A673 (cell line): Measurements from ENCODE around the gene SLC25A47. TPM values are rescaled to one million over a fixed set of nuclear protein-coding genes. Genes with fewer than 3 reads are reported as not detected.

Experiments
- BruUV-seq: library from RNA; stranded (reverse); fragments of 400-500 nt; replicated peaks from 2 replicates; lab custom pipeline; 2021; lab: Mats Ljungman, UMichigan
- CTCF ChIA-PET: fragments of 300-600 bp; sonication (Branson Sonifier 250); formaldehyde crosslinking; loops from one replicate; lab custom pipeline; 2022; ENCODE audit warnings: antibody characterized with exemption; lab: Charles Lee
- POLR2A ChIA-PET: fragments of 300-600 bp; sonication (Branson Sonifier 250); formaldehyde crosslinking; loops from one replicate; lab custom pipeline; 2022; ENCODE audit warnings: antibody characterized with exemption; ENCODE audit not compliant: low non-redundant PET; lab: Charles Lee
- DNase-seq: peaks from one replicate; pipeline ENCODE4 v3.0.0-alpha.2; 2015; ENCODE audit warnings: low spot score
- H3K27ac ChIP-seq: fragments of 200-600 bp; sonication (generic); 2 replicates; pipeline ENCODE4 v1.5.1; 2016; ENCODE audit warnings: mixed run types, low read depth, mild to moderate bottlenecking, mixed read lengths, antibody characterized with exemption, low read length; ENCODE audit not compliant: poor library complexity, severe bottlenecking
- H3K27me3 ChIP-seq: fragments of 200-600 bp; sonication (generic); replicated peaks from 2 replicates; pipeline ENCODE4 v1.6.1; 2017; ENCODE audit warnings: mixed run types, low read depth, mild to moderate bottlenecking, mixed read lengths, antibody characterized with exemption, low read length; ENCODE audit not compliant: insufficient read depth, poor library complexity
- H3K36me3 ChIP-seq: fragments of 200-600 bp; sonication (generic); 2 replicates; pipeline ENCODE4 v1.6.1; 2016; ENCODE audit warnings: mixed run types, mild to moderate bottlenecking, mixed read lengths, antibody characterized with exemption, low read length; ENCODE audit not compliant: insufficient read depth, poor library complexity, severe bottlenecking
- H3K4me1 ChIP-seq: fragments of 200-600 bp; sonication (generic); 2 replicates; pipeline ENCODE4 v1.6.1; 2017; ENCODE audit warnings: mixed run types, mild to moderate bottlenecking, mixed read lengths, antibody characterized with exemption, low read length; ENCODE audit not compliant: insufficient read depth, poor library complexity, severe bottlenecking
- H3K4me3 ChIP-seq: fragments of 200-600 bp; sonication (generic); 2 replicates; pipeline ENCODE4 v1.5.1; 2016; ENCODE audit warnings: low read depth, mixed run types, mild to moderate bottlenecking, mixed read lengths, low read length; ENCODE audit not compliant: poor library complexity, severe bottlenecking
- H3K9me3 ChIP-seq: fragments of 200-600 bp; sonication (generic); 2 replicates; pipeline ENCODE4 v1.6.1; 2016; ENCODE audit warnings: mixed run types, low read depth, mild to moderate bottlenecking, mixed read lengths, antibody characterized with exemption, low read length; ENCODE audit not compliant: poor library complexity, severe bottlenecking
- CTCF ChIP-seq: fragments of 300-800, 200-600 bp; sonication (generic); conservative IDR thresholded peaks from 2 replicates; pipeline ENCODE4 v1.5.1; 2017; ENCODE audit warnings: low read depth, mild to moderate bottlenecking, antibody characterized with exemption, low read length, moderate library complexity, mixed read lengths
- EZH2 ChIP-seq: fragments of 200-600 bp; sonication (generic); IDR thresholded peaks from 2 replicates; pipeline ENCODE4 v1.6.1; 2017; ENCODE audit warnings: borderline replicate concordance, low read depth, mild to moderate bottlenecking, mixed read lengths, antibody characterized with exemption, low read length; ENCODE audit not compliant: poor library complexity, severe bottlenecking
- intact Hi-C: fragments of 100-400 bp; cut with micrococcal nuclease; formaldehyde crosslinking; loops from one replicate; pipeline ENCODE4 v1.10.0; 2022; ENCODE audit not compliant: unreplicated experiment
- total RNA-seq: library from RNA; stranded (reverse); gene quantifications from 2 replicates; pipeline ENCODE4 v1.2.3, GENCODE V29; 2021

Gene SLC25A47
- total RNA-seq, 1 experiment from 2014 or later: not detected

GRCh38 chr14:100297320-100298300, 25.5 kb upstream of the SLC25A47 start:
- ChIA-PET POLR2A (no interaction called here), CTCF (no interaction called here)
- H3K4me1 ChIP-seq: no peaks in the 10 kb centered on the region
- peaks cover 3% of the 10 kb centered on the region for H3K36me3 ChIP-seq
- no peak overlapping the region for H3K27ac ChIP-seq
- no peaks in the 10 kb centered on the region for H3K27me3 ChIP-seq
- BruUV-seq: no TSS peak
- no peak overlapping the region for H3K4me3 ChIP-seq
- TF ChIP-seq EZH2 (no peak), CTCF (no peak)
- DNase-seq: no peak
- no peaks in the 10 kb centered on the region for H3K9me3 ChIP-seq
- intact Hi-C loops: no loop called here

- Histone ChIP-seq H3K36me3 (no peaks in the 10 kb centered on the region), H3K27ac (no peak overlapping the region), H3K27me3 (no peaks in the 10 kb centered on the region), H3K4me3 (no peak overlapping the region), H3K9me3 (no peaks in the 10 kb centered on the region), H3K4me1 (no peaks in the 10 kb centered on the region)
- POLR2A ChIA-PET: no interaction called here
- intact Hi-C loops: no loop called here
- no peak for DNase-seq
- no TSS peak for BruUV-seq
- CTCF ChIA-PET: no interaction called here
- TF ChIP-seq EZH2 (no peak), CTCF (no peak)
Measured at GRCh38 chr14:100298551-100299237, 24.4 kb upstream of the SLC25A47 start.

GRCh38 chr14:100299238-100299560, 23.9 kb upstream of the SLC25A47 start:
- no peak overlapping the region for H3K27ac ChIP-seq
- no peaks in the 10 kb centered on the region for H3K27me3 ChIP-seq
- no peaks in the 10 kb centered on the region for H3K9me3 ChIP-seq
- no peak for DNase-seq
- TF ChIP-seq CTCF (no peak), EZH2 (no peak)
- H3K4me3 ChIP-seq: no peak overlapping the region
- intact Hi-C loops: no loop called here
- ChIA-PET CTCF (no interaction called here), POLR2A (no interaction called here)
- no peaks in the 10 kb centered on the region for H3K36me3 ChIP-seq
- peaks cover 2% of the 10 kb centered on the region for H3K4me1 ChIP-seq
- BruUV-seq: no TSS peak
